BE2C (cell line): ENCODE measurements around the gene LGALS7B.
"Not testable (repeated sequence)": the region's sequence is repeated elsewhere in the genome, so short reads cannot be mapped to it uniquely, and the experiment has no call there.

Experiments used
- DNase-seq: peaks from one replicate; pipeline ENCODE4 v3.0.0-alpha.2; 2020
- H3K27me3 ChIP-seq: fragments of 250-450 bp; sonication (Bioruptor Pico); 2 replicates; pipeline ENCODE4 v1.5.1; 2020; ENCODE audit warnings: mild to moderate bottlenecking
- H3K36me3 ChIP-seq: fragments of 250-450 bp; sonication (Bioruptor Pico); 2 replicates; pipeline ENCODE4 v1.5.1; 2020; ENCODE audit warnings: mild to moderate bottlenecking
- H3K4me1 ChIP-seq: fragments of 250-450 bp; sonication (Bioruptor Pico); 2 replicates; pipeline ENCODE4 v1.5.1; 2020
- H3K4me3 ChIP-seq: 2 replicates; pipeline ENCODE4 v1.5.1; 2011; ENCODE audit warnings: low read depth, low read length
- H3K9me3 ChIP-seq: fragments of 250-450 bp; sonication (Bioruptor Pico); 2 replicates; pipeline ENCODE4 v1.5.1; 2020
- CTCF ChIP-seq: IDR thresholded peaks from 2 replicates; pipeline ENCODE4 v1.5.1; 2012; ENCODE audit warnings: mild to moderate bottlenecking, low read depth, low read length

LGALS7B gene

DNA sequence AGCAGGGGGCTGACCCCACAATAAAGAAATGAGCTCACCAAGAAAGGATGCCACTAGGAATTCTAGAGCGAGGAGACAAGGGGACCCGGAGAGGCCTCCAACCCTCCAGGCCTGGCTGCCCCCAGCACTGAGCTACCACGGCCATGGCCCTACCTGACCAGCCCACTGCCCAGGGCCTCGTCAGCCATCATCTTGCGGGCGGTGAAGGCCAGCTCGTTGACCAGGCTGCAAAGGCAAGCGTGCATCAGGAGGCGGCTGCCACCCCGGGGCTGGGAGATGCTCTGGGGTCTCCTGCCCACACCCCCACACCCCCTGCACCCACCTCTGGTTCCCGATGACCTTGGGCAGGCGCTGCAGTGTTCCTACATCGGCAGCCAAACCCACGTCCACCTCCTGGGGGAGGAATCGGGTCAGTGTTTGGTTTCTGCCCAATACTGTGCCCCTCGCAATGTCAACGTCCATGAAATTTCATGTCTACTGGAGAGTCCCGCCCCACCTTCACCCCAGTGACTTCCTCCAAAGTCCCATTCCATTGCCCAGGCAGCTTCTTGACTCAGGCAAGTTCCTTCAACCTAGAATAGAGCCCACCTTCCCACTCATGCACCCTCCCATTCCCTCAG is 27.2 kb downstream of the LGALS7B start:
- DNase-seq = no peak
- H3K4me1 ChIP-seq = peaks cover 6% of the 10 kb centered on the region
- no peak overlapping the region for H3K4me3 ChIP-seq
- no peaks in the 10 kb centered on the region for H3K36me3 ChIP-seq
- no peak for TF ChIP-seq CTCF
- no peaks in the 10 kb centered on the region for H3K27me3 ChIP-seq
- H3K9me3 ChIP-seq = no peaks in the 10 kb centered on the region

- no peaks in the 10 kb centered on the region for H3K9me3 ChIP-seq
- H3K4me1 ChIP-seq = peaks cover 6% of the 10 kb centered on the region
- H3K4me3 ChIP-seq = no peak overlapping the region
- H3K36me3 ChIP-seq = no peaks in the 10 kb centered on the region
- no peaks in the 10 kb centered on the region for H3K27me3 ChIP-seq
- no peak for DNase-seq
- no peak for TF ChIP-seq CTCF
Measured at GRCh38 chr19:38817081-38817480, 28.1 kb downstream of the LGALS7B start.

DNA sequence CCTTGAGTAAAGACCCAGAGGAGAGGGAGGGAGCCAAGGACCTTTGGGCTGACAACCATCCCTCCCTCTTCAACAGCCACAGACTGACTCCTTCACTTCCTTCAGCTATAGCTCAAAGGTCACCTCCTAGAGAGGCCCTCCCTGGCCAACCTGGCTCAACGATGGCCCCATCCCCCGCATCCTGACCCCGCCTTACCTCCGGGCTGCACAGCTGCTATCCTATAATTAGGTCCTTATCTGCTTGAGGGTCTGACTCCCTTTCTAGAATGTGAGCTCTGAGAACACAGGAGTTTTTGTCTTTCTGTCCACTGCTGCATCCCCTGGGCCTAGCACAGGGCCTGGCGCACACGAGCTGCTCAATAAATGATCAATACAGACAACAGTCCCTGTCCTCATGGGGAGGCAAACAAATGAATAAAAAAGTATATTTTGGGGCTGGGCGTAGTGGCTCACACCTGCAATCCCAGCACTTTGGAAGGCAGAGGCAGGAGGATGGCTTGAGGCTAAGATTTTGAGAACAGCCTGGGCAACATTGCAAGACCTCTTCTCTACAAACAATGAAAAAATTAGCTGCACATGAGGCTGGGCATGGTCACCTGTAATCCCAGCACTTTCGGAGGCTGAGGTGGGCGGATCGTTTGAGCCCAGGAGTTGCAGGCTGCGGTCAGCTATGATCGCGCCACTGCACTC is 30.4 kb downstream of the LGALS7B start:
- no peaks in the 10 kb centered on the region for H3K36me3 ChIP-seq
- no peaks in the 10 kb centered on the region for H3K9me3 ChIP-seq
- TF ChIP-seq CTCF = no peak
- no peaks in the 10 kb centered on the region for H3K27me3 ChIP-seq
- no peak overlapping the region for H3K4me3 ChIP-seq
- peaks cover 6% of the 10 kb centered on the region for H3K4me1 ChIP-seq
- no peak for DNase-seq

DNA sequence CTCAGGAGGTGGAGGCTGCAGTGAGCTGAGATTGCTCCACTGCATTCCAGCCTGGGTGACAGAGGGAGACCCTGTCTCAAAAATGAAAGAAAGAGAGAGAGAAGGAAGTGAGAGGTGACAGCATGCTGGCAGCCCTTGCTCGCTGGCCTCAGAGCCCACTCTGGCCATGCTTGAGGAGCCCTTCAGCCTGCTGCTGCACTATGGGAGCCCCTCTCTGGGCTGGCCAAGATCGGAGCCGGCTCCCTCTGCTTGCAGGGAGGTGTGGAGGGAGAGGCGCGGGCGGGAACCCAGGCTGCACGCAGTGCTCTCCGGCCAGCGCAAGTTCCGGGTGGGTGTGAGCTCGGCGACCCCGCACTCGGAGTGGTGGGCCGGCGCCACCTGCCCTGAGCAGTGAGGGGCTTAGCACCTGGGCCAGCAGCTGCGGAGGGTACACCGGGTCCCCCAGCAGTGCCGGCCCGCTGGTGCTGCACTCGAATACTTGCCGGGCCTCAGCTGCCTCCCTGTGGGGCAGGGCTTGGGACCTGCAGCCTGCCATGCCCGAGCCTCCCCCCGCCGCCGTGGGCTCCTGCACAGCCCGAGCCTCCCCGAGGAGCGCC is 32.3 kb downstream of the LGALS7B start:
- not testable (repeated sequence) for H3K4me1 ChIP-seq, H3K36me3 ChIP-seq, H3K9me3 ChIP-seq, H3K4me3 ChIP-seq, DNase-seq, H3K27me3 ChIP-seq

- H3K4me3 ChIP-seq, DNase-seq, H3K27me3 ChIP-seq, H3K36me3 ChIP-seq, H3K9me3 ChIP-seq, H3K4me1 ChIP-seq: not testable (repeated sequence)
Measured at GRCh38 chr19:38825936-38826335, 36.9 kb downstream of the LGALS7B start.

GRCh38 chr19:38826856-38827551 is 38.0 kb downstream of the LGALS7B start:
- H3K4me1 ChIP-seq = no peaks in the 10 kb centered on the region
- H3K27me3 ChIP-seq = no peaks in the 10 kb centered on the region
- H3K9me3 ChIP-seq = no peaks in the 10 kb centered on the region
- H3K36me3 ChIP-seq = 0 out of 2 replicates have a peak, but pooled peaks cover 3% of the 10 kb centered on the region
- no peak for TF ChIP-seq CTCF
- no peak for DNase-seq
- H3K4me3 ChIP-seq = no peak overlapping the region

DNA sequence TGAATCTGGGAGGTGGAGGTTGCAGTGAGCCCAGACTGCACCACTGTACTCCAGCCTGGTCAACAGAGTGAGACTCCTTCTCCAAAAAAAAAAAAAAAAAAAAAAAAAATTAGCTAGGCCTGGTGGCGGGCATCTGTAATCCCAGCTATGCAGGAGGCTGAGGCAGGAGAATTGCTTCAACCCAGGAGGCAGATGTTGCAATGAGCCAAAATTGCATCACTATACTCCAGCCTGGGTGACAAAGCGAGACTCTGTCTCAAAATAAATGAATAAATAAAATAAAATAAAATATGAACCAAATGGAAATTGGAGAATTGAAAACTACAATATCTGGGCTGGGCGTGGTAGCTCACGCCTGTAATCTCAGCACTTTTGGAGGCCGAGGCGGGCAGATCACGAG is 40.2 kb downstream of the LGALS7B start:
- H3K9me3 ChIP-seq, H3K36me3 ChIP-seq, H3K27me3 ChIP-seq, H3K4me1 ChIP-seq, DNase-seq, H3K4me3 ChIP-seq: not testable (repeated sequence)
